GM12878 (cell line): ENCODE results near the gene MITF. TPM values are rescaled to one million over a fixed set of nuclear protein-coding genes. Genes with fewer than 3 reads are reported as not detected.

Source experiments
- ATAC-seq: fragments of 200-7000 bp; cut with Tn5 transposase; 3 replicates; pipeline ENCODE4 v1.9.1; 2020; ENCODE audit warnings: mild to moderate bottlenecking, moderate library complexity
- BruUV-seq: library from RNA; stranded (reverse); fragments of 400-500 nt; replicated peaks from 2 replicates; lab custom pipeline; 2021; lab: Mats Ljungman, UMichigan
- CTCF ChIA-PET: fragments of 300-600 bp; sonication (Branson Sonifier 250); formaldehyde crosslinking; extraction: SDS; loops from one replicate; lab custom pipeline; 2021; ENCODE audit warnings: inconsistent platforms; lab: Yijun Ruan, JAX
- POLR2A ChIA-PET: fragments of 350-600 bp; formaldehyde crosslinking; extraction: SDS; loops from one replicate; lab custom pipeline; 2021; ENCODE audit warnings: inconsistent platforms; lab: Charles Lee
- RAD21 ChIA-PET: fragments of 300-600 bp; sonication (Branson Sonifier 250); formaldehyde crosslinking; loops from one replicate; lab custom pipeline; 2023; ENCODE audit warnings: antibody characterized with exemption; ENCODE audit not compliant: unreplicated experiment; lab: Charles Lee
- SMC1A ChIA-PET: fragments of 300-600 bp; sonication (Branson Sonifier 250); formaldehyde crosslinking; loops from one replicate; lab custom pipeline; 2023; ENCODE audit not compliant: unreplicated experiment, uncharacterized antibody; lab: Charles Lee
- DNase-seq: peaks from one replicate; pipeline ENCODE4 v3.0.0-alpha.2; 2011; ENCODE audit warnings: low read depth, low spot score
- FAIRE-seq: peaks from 3 replicates; lab custom pipeline; 2011; peaks lifted over from hg19 to GRCh38; lab: Jason Lieb, UNC
- H2AFZ ChIP-seq: 2 replicates; pipeline ENCODE4 v1.6.0; 2011; ENCODE audit warnings: low read depth, low read length, control low read depth; ENCODE audit not compliant: control insufficient read depth
- H3K27ac ChIP-seq: 2 replicates; pipeline ENCODE4 v1.5.1; 2011; ENCODE audit warnings: control low read depth; ENCODE audit not compliant: control insufficient read depth, insufficient read depth
- H3K27me3 ChIP-seq, 2 experiments: replicated peaks in 1 of 2; 2 replicates each; pipeline versions ENCODE4 v1.6.0 to v1.6.1; 2011; ENCODE audit warnings: low read length in 1 of 2; ENCODE audit not compliant: control insufficient read depth in 2 of 2, insufficient read depth in 2 of 2
- H3K36me3 ChIP-seq, 2 experiments: 2 replicates each; pipeline ENCODE4 v1.5.1; 2011; ENCODE audit warnings: low read length in 1 of 2; ENCODE audit not compliant: control insufficient read depth in 2 of 2, insufficient read depth in 2 of 2
- H3K4me1 ChIP-seq: 2 replicates; pipeline ENCODE4 v1.6.1; 2011; ENCODE audit warnings: mild to moderate bottlenecking, low read length, moderate library complexity, mixed read lengths; ENCODE audit not compliant: control insufficient read depth, insufficient read depth
- H3K4me2 ChIP-seq: 2 replicates; pipeline ENCODE4 v1.6.0; 2011; ENCODE audit warnings: control low read depth; ENCODE audit not compliant: control insufficient read depth, insufficient read depth
- H3K4me3 ChIP-seq: fragments of 200-600 bp; sonication (generic); 2 replicates; pipeline ENCODE4 v1.5.1; 2016
- H3K79me2 ChIP-seq: 2 replicates; pipeline ENCODE4 v1.6.0; 2011; ENCODE audit warnings: low read length; ENCODE audit not compliant: control insufficient read depth, insufficient read depth
- H3K9ac ChIP-seq: 2 replicates; pipeline ENCODE4 v1.8.0; 2011; ENCODE audit warnings: low read length, control low read depth, mixed read lengths; ENCODE audit not compliant: control insufficient read depth, insufficient read depth
- H3K9me3 ChIP-seq: replicated peaks from 3 replicates; pipeline ENCODE4 v1.5.1; 2011; ENCODE audit warnings: mild to moderate bottlenecking, low read length; ENCODE audit not compliant: control insufficient read depth, insufficient read depth
- H4K20me1 ChIP-seq: 2 replicates; pipeline ENCODE4 v1.6.0; 2011; ENCODE audit not compliant: control insufficient read depth, insufficient read depth
- CREM ChIP-seq: IDR thresholded peaks from 2 replicates; pipeline ENCODE4 v1.6.1; 2014; ENCODE audit warnings: antibody characterized with exemption, low read depth
- GATAD2B ChIP-seq: fragments of 450-650 bp; conservative IDR thresholded peaks from 2 replicates; pipeline ENCODE4 v1.6.1; 2017; ENCODE audit warnings: low read depth, mild to moderate bottlenecking, moderate library complexity
- NFYB ChIP-seq: IDR thresholded peaks from 2 replicates; pipeline ENCODE4 v1.6.1; 2011; ENCODE audit warnings: low read depth, mild to moderate bottlenecking, low read length, improper control_type of control experiment, moderate library complexity; ENCODE audit not compliant: insufficient read depth
- SMC3 ChIP-seq: IDR thresholded peaks from 2 replicates; pipeline ENCODE4 v1.6.1; 2011; ENCODE audit warnings: low read length, improper control_type of control experiment, borderline replicate concordance
- SUZ12 ChIP-seq: fragments of 200-600 bp; sonication (generic); IDR thresholded peaks from one replicate; pipeline ENCODE4 v1.6.1; 2018; ENCODE audit warnings: antibody characterized with exemption, mild to moderate bottlenecking; ENCODE audit not compliant: unreplicated experiment
- TCF7 ChIP-seq: IDR thresholded peaks from 2 replicates; pipeline ENCODE4 v1.6.1; 2014; ENCODE audit warnings: antibody characterized with exemption, borderline replicate concordance
- in situ Hi-C: fragments of 300-500 bp; cut with MboI; formaldehyde crosslinking; loops from 9 replicates; pipeline ENCODE4 v1.14.3; 2018; ENCODE audit warnings: mixed read lengths
- intact Hi-C: fragments of 100-400 bp; cut with micrococcal nuclease; formaldehyde crosslinking; loops from one replicate; pipeline ENCODE4 v1.14.2; 2022; ENCODE audit not compliant: unreplicated experiment
- polyA plus RNA-seq, 11 experiments: library from polyadenylated mRNA; depleted of rRNA in 4 of 11; unstranded in 6 of 11; stranded (reverse) in 5 of 11; fragments of >200 nt; fragmentation: Nextera tagmentation in 4 of 11; fragmentation: Illumina TruSeq in 1 of 11; extraction: Ambion mirVana in 4 of 11; extraction: Trizol in 1 of 11; gene quantifications; 1 replicate in 1 of 11; 2 replicates in 10 of 11; pipeline versions ENCODE4 v1.2.1 to v1.2.3, GENCODE V29; 2011 to 2016; ENCODE audit warnings: inconsistent platforms in 2 of 11, missing spikeins in 2 of 11, low read depth in 1 of 11
- total RNA-seq, 4 experiments: library from RNA; depleted of rRNA in 3 of 4; stranded (reverse); fragments of >200 nt in 3 of 4; fragmentation: Illumina TruSeq in 1 of 4; extraction: Trizol in 1 of 4; gene quantifications; 2 replicates each; pipeline versions ENCODE4 v1.2.1 to v1.2.3, GENCODE V29; 2013 to 2021
- TF ChIP-seq, protein P1 (sequence below): IDR thresholded peaks from 2 replicates; pipeline ENCODE4 v1.6.1; 2012; ENCODE audit warnings: low read depth, low read length, improper control_type of control experiment
- TF ChIP-seq, protein P2 (sequence below): fragments of 450-650 bp; IDR thresholded peaks from 2 replicates; pipeline ENCODE4 v1.6.1; 2016; ENCODE audit warnings: mild to moderate bottlenecking, moderate library complexity, borderline replicate concordance
- TF ChIP-seq, protein P3 (sequence below): fragments of 450-650 bp; IDR thresholded peaks from 2 replicates; pipeline ENCODE4 v1.6.1; 2017; ENCODE audit warnings: mild to moderate bottlenecking, moderate library complexity
- TF ChIP-seq, protein P4 (sequence below): fragments of 450-650 bp; IDR thresholded peaks from 2 replicates; pipeline ENCODE4 v1.6.1; 2017; ENCODE audit warnings: antibody characterized with exemption, mild to moderate bottlenecking, moderate library complexity

The MITF gene
- total and polyA plus RNA-seq, 10 of the 15 experiments (the other 5 are each of a cell fraction or from before 2014, with no cell fraction given) = under 0.01 to 0.90 (median 0.06) TPM; not detected in 3

DNA sequence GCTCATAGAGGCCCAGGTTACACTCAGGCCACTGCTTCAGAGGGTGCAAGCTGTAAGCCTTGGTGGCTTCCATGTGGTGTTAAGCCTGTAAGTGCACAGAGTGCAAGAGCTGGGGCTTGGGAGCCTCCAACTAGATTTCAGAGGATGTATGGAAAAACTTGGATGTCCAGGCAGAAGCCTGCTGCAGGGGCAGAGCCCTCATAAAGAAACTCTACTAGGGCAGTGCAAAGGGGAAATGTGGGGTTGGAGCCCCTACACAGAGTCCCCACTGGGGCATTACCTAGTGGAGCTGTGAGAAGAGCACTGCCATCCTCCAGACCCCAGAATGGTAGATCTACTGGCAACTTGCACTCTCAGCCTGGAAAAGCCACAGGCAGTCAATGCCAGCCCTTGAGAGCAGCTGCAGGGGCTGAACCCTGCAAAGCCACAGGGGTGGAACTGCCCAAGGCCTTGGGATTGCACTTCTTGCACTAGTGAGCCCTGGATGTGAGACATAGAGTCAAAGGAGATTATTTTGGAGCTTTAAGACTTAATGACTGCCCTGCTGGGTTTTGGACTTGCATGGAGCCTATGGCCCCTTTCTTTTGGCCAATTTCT, 14.0 kb downstream of the MITF start:
- H3K4me1 ChIP-seq = no peaks in the 10 kb centered on the region
- ATAC-seq = no peak
- TF ChIP-seq TCF7 = no peak
- TF ChIP-seq, protein P1, sequence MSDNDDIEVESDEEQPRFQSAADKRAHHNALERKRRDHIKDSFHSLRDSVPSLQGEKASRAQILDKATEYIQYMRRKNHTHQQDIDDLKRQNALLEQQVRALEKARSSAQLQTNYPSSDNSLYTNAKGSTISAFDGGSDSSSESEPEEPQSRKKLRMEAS = no peak
- no peak for TF ChIP-seq GATAD2B
- TF ChIP-seq, protein P2, sequence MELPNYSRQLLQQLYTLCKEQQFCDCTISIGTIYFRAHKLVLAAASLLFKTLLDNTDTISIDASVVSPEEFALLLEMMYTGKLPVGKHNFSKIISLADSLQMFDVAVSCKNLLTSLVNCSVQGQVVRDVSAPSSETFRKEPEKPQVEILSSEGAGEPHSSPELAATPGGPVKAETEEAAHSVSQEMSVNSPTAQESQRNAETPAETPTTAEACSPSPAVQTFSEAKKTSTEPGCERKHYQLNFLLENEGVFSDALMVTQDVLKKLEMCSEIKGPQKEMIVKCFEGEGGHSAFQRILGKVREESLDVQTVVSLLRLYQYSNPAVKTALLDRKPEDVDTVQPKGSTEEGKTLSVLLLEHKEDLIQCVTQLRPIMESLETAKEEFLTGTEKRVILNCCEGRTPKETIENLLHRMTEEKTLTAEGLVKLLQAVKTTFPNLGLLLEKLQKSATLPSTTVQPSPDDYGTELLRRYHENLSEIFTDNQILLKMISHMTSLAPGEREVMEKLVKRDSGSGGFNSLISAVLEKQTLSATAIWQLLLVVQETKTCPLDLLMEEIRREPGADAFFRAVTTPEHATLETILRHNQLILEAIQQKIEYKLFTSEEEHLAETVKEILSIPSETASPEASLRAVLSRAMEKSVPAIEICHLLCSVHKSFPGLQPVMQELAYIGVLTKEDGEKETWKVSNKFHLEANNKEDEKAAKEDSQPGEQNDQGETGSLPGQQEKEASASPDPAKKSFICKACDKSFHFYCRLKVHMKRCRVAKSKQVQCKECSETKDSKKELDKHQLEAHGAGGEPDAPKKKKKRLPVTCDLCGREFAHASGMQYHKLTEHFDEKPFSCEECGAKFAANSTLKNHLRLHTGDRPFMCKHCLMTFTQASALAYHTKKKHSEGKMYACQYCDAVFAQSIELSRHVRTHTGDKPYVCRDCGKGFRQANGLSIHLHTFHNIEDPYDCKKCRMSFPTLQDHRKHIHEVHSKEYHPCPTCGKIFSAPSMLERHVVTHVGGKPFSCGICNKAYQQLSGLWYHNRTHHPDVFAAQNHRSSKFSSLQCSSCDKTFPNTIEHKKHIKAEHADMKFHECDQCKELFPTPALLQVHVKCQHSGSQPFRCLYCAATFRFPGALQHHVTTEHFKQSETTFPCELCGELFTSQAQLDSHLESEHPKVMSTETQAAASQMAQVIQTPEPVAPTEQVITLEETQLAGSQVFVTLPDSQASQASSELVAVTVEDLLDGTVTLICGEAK = no peak
- TF ChIP-seq NFYB = no peak
- no peak for TF ChIP-seq SMC3
- TF ChIP-seq, protein P3, sequence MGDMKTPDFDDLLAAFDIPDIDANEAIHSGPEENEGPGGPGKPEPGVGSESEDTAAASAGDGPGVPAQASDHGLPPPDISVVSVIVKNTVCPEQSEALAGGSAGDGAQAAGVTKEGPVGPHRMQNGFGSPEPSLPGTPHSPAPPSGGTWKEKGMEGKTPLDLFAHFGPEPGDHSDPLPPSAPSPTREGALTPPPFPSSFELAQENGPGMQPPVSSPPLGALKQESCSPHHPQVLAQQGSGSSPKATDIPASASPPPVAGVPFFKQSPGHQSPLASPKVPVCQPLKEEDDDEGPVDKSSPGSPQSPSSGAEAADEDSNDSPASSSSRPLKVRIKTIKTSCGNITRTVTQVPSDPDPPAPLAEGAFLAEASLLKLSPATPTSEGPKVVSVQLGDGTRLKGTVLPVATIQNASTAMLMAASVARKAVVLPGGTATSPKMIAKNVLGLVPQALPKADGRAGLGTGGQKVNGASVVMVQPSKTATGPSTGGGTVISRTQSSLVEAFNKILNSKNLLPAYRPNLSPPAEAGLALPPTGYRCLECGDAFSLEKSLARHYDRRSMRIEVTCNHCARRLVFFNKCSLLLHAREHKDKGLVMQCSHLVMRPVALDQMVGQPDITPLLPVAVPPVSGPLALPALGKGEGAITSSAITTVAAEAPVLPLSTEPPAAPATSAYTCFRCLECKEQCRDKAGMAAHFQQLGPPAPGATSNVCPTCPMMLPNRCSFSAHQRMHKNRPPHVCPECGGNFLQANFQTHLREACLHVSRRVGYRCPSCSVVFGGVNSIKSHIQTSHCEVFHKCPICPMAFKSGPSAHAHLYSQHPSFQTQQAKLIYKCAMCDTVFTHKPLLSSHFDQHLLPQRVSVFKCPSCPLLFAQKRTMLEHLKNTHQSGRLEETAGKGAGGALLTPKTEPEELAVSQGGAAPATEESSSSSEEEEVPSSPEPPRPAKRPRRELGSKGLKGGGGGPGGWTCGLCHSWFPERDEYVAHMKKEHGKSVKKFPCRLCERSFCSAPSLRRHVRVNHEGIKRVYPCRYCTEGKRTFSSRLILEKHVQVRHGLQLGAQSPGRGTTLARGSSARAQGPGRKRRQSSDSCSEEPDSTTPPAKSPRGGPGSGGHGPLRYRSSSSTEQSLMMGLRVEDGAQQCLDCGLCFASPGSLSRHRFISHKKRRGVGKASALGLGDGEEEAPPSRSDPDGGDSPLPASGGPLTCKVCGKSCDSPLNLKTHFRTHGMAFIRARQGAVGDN = no peak
- TF ChIP-seq CREM = no peak
- TF ChIP-seq, protein P4, sequence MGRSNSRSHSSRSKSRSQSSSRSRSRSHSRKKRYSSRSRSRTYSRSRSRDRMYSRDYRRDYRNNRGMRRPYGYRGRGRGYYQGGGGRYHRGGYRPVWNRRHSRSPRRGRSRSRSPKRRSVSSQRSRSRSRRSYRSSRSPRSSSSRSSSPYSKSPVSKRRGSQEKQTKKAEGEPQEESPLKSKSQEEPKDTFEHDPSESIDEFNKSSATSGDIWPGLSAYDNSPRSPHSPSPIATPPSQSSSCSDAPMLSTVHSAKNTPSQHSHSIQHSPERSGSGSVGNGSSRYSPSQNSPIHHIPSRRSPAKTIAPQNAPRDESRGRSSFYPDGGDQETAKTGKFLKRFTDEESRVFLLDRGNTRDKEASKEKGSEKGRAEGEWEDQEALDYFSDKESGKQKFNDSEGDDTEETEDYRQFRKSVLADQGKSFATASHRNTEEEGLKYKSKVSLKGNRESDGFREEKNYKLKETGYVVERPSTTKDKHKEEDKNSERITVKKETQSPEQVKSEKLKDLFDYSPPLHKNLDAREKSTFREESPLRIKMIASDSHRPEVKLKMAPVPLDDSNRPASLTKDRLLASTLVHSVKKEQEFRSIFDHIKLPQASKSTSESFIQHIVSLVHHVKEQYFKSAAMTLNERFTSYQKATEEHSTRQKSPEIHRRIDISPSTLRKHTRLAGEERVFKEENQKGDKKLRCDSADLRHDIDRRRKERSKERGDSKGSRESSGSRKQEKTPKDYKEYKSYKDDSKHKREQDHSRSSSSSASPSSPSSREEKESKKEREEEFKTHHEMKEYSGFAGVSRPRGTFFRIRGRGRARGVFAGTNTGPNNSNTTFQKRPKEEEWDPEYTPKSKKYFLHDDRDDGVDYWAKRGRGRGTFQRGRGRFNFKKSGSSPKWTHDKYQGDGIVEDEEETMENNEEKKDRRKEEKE = no peak
- TF ChIP-seq SUZ12 = no peak

More for the DNA sequence above, 14.0 kb downstream of the MITF start:
- in situ Hi-C loops = no loop called here
- H2AFZ ChIP-seq = no peak overlapping the region
- DNase-seq (no peak), FAIRE-seq (no peak)
- H3K27ac ChIP-seq = no peak overlapping the region
- ChIA-PET CTCF (no interaction called here), RAD21 (no interaction called here), SMC1A (no interaction called here), POLR2A (no interaction called here)
- BruUV-seq = no TSS peak
- H4K20me1 ChIP-seq = no peaks in the 10 kb centered on the region
- H3K27me3 ChIP-seq = no peaks in the 10 kb centered on the region
- no peaks in the 10 kb centered on the region for H3K79me2 ChIP-seq
- intact Hi-C loops = no loop called here
- H3K4me2 ChIP-seq = no peak overlapping the region
- no peak overlapping the region for H3K9ac ChIP-seq
- H3K36me3 ChIP-seq = no peaks in the 10 kb centered on the region
- H3K9me3 ChIP-seq = no peaks in the 10 kb centered on the region
- no peak overlapping the region for H3K4me3 ChIP-seq
